CD14-positive monocyte (primary cell): ENCODE results near the gene ARHGEF33. TPM values are rescaled to one million over a fixed set of nuclear protein-coding genes. Genes with fewer than 3 reads are reported as not detected.

Experiments used
- DNase-seq, 3 donors: peaks; one replicate each; pipeline ENCODE4 v3.0.0-alpha.2; 2011 to 2022
- H2AFZ ChIP-seq: 2 replicates; pipeline ENCODE4 v1.6.0; 2012; ENCODE audit warnings: mild to moderate bottlenecking, low read depth, low read length, inconsistent platforms; ENCODE audit not compliant: insufficient read depth, poor library complexity, severe bottlenecking
- H3K27ac ChIP-seq, 2 donors: 1 replicate in 1 of 2; 2 replicates in 1 of 2; pipeline ENCODE4 v1.5.1; 2012 to 2013; ENCODE audit warnings: low read length in 2 of 2, control low read depth in 1 of 2, inconsistent platforms in 1 of 2, low read depth in 1 of 2, mild to moderate bottlenecking in 1 of 2
- H3K27me3 ChIP-seq, 2 donors: one replicate each; pipeline versions ENCODE4 v1.6.0 to v1.6.1; 2011 to 2013; ENCODE audit warnings: low read length in 2 of 2; ENCODE audit not compliant: control insufficient read depth in 2 of 2, insufficient read depth in 2 of 2
- H3K36me3 ChIP-seq, 2 donors: replicated peaks in 1 of 2; 1 replicate in 1 of 2; 2 replicates in 1 of 2; pipeline versions ENCODE4 v1.5.1 to v1.6.1; 2012 to 2013; ENCODE audit warnings: low read length in 2 of 2, control low read depth in 1 of 2, inconsistent platforms in 1 of 2, mild to moderate bottlenecking in 1 of 2; ENCODE audit not compliant: insufficient read depth in 2 of 2, control insufficient read depth in 1 of 2
- H3K4me1 ChIP-seq, 2 donors: 1 replicate in 1 of 2; 2 replicates in 1 of 2; pipeline versions ENCODE4 v1.5.1 to v1.6.1; 2012 to 2013; ENCODE audit warnings: low read length in 2 of 2, control low read depth in 1 of 2, inconsistent platforms in 1 of 2, mild to moderate bottlenecking in 1 of 2, moderate library complexity in 1 of 2; ENCODE audit not compliant: insufficient read depth in 2 of 2, control insufficient read depth in 1 of 2
- H3K4me2 ChIP-seq: replicated peaks from 2 replicates; pipeline ENCODE3; 2012; ENCODE audit warnings: low read length, moderate library complexity, mild to moderate bottlenecking; ENCODE audit not compliant: poor library complexity, severe bottlenecking; ENCODE audit errors: extremely low read depth
- H3K4me3 ChIP-seq, 3 experiments: fragments of 200-600 bp in 1 of 3; sonication (generic) in 1 of 3; replicated peaks in 1 of 3; 1 replicate in 2 of 3; 2 replicates in 1 of 3; pipeline ENCODE4 v1.5.1; 2011 to 2013; ENCODE audit warnings: low read length in 3 of 3, mild to moderate bottlenecking in 3 of 3, control low read depth in 2 of 3, low read depth in 2 of 3, inconsistent platforms in 1 of 3, moderate library complexity in 1 of 3
- H3K79me2 ChIP-seq: 2 replicates; pipeline ENCODE4 v1.6.0; 2012; ENCODE audit warnings: mild to moderate bottlenecking, control low read depth, inconsistent platforms, low read length, moderate library complexity; ENCODE audit not compliant: insufficient read depth
- H3K9ac ChIP-seq: 2 replicates; pipeline ENCODE4 v1.6.0; 2017; ENCODE audit warnings: low read length, mild to moderate bottlenecking; ENCODE audit not compliant: insufficient read depth, poor library complexity, severe bottlenecking
- H3K9me3 ChIP-seq, 2 donors: replicated peaks in 1 of 2; 1 replicate in 1 of 2; 2 replicates in 1 of 2; pipeline versions ENCODE4 v1.5.1 to v1.6.1; 2012 to 2013; ENCODE audit warnings: low read length in 2 of 2, control low read depth in 1 of 2; ENCODE audit not compliant: control insufficient read depth in 1 of 2, insufficient read depth in 1 of 2
- H4K20me1 ChIP-seq: 2 replicates; pipeline ENCODE4 v1.6.0; 2012; ENCODE audit warnings: mild to moderate bottlenecking, low read length, control low read depth, moderate library complexity; ENCODE audit not compliant: insufficient read depth
- H3K27ac Mint-ChIP-seq, 7 donors: one replicate each; pipeline ENCODE4 v1.8.0; 2020; ENCODE audit warnings: mild to moderate bottlenecking in 7 of 7, mixed read lengths in 7 of 7, moderate library complexity in 6 of 7, inconsistent platforms in 2 of 7
- H3K27me3 Mint-ChIP-seq, 3 donors: one replicate each; pipeline ENCODE4 v1.8.0; 2021 to 2022; ENCODE audit warnings: low read depth in 3 of 3, mild to moderate bottlenecking in 3 of 3, mixed read lengths in 3 of 3, moderate library complexity in 3 of 3, inconsistent platforms in 1 of 3
- H3K36me3 Mint-ChIP-seq, 2 donors: one replicate each; pipeline ENCODE4 v1.8.0; 2020; ENCODE audit warnings: mixed read lengths in 2 of 2, inconsistent platforms in 1 of 2, mild to moderate bottlenecking in 1 of 2
- H3K4me1 Mint-ChIP-seq: one replicate; pipeline ENCODE4 v1.8.0; 2020; ENCODE audit warnings: mild to moderate bottlenecking, mixed read lengths
- H3K4me3 Mint-ChIP-seq, 2 donors: one replicate each; pipeline ENCODE4 v1.8.0; 2020; ENCODE audit warnings: mild to moderate bottlenecking in 2 of 2, mixed read lengths in 2 of 2, moderate library complexity in 1 of 2
- H3K9me3 Mint-ChIP-seq, 7 donors: one replicate each; pipeline ENCODE4 v1.8.0; 2020 to 2022; ENCODE audit warnings: mixed read lengths in 7 of 7, mild to moderate bottlenecking in 6 of 7, moderate library complexity in 6 of 7, inconsistent platforms in 2 of 7
- WGBS: methylation state at CpG from one replicate; pipeline ENCODE4 v1.1.5; 2013; ENCODE audit warnings: missing lambda C conversion rate; ENCODE audit not compliant: insufficient coverage; 5-methylcytosine and 5-hydroxymethylcytosine counted together
- intact Hi-C, 2 donors: fragments of 100-400 bp; cut with micrococcal nuclease; formaldehyde crosslinking; loops; one replicate each; pipeline versions ENCODE4 v1.15.0 to v1.15.1; 2023
- polyA plus RNA-seq, 3 donors: library from polyadenylated mRNA; depleted of rRNA in 1 of 3; unstranded in 2 of 3; stranded (reverse) in 1 of 3; fragments of 300-500 nt in 2 of 3; fragments of >200 nt in 1 of 3; fragmentation: Illumina TruSeq in 2 of 3; gene quantifications; 1 replicate in 2 of 3; 2 replicates in 1 of 3; pipeline ENCODE4 v1.2.3, GENCODE V29; 2012 to 2021
- TF ChIP-seq, protein P1 (sequence below): fragments of 200-600 bp; IDR thresholded peaks from one replicate; pipeline ENCODE4 v1.8.0; 2022; ENCODE audit warnings: antibody characterized with exemption, mild to moderate bottlenecking

Gene ARHGEF33
- polyA plus RNA-seq, 3 donors: 0.33 TPM; not detected in 2

- Histone ChIP-seq H3K9ac (no peak overlapping the region), H3K36me3 (no peaks in the 10 kb centered on the region), H3K9me3 (no peaks in the 10 kb centered on the region), H3K27me3 (no peaks in the 10 kb centered on the region), H2AFZ (peak overlapping the region; percentile 37), H3K79me2 (no peaks in the 10 kb centered on the region), H4K20me1 (no peaks in the 10 kb centered on the region), H3K4me2 (no peak overlapping the region), H3K4me3 (no peak overlapping the region), H3K27ac (no peak overlapping the region), H3K4me1 (peaks cover 0 to 2% of the 10 kb centered on the region in 2 donors)
- Mint-ChIP-seq H3K27ac (no peak overlapping the region), H3K4me3 (no peak overlapping the region), H3K36me3 (no peaks in the 10 kb centered on the region), H3K4me1 (peaks cover 6% of the 10 kb centered on the region), H3K27me3 (peaks cover 0 to 1% (median 0%) of the 10 kb centered on the region in 3 donors), H3K9me3 (no peaks in the 10 kb centered on the region)
- intact Hi-C loops: no loop called here
- no CpG with 5 or more reads among the region's 2 CpGs for WGBS
- no peak for DNase-seq
- TF ChIP-seq, protein P1, sequence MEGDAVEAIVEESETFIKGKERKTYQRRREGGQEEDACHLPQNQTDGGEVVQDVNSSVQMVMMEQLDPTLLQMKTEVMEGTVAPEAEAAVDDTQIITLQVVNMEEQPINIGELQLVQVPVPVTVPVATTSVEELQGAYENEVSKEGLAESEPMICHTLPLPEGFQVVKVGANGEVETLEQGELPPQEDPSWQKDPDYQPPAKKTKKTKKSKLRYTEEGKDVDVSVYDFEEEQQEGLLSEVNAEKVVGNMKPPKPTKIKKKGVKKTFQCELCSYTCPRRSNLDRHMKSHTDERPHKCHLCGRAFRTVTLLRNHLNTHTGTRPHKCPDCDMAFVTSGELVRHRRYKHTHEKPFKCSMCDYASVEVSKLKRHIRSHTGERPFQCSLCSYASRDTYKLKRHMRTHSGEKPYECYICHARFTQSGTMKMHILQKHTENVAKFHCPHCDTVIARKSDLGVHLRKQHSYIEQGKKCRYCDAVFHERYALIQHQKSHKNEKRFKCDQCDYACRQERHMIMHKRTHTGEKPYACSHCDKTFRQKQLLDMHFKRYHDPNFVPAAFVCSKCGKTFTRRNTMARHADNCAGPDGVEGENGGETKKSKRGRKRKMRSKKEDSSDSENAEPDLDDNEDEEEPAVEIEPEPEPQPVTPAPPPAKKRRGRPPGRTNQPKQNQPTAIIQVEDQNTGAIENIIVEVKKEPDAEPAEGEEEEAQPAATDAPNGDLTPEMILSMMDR: no peak
Observed at GRCh38 chr2:38907743-38908562, 18.3 kb downstream of the ARHGEF33 start.

DNA sequence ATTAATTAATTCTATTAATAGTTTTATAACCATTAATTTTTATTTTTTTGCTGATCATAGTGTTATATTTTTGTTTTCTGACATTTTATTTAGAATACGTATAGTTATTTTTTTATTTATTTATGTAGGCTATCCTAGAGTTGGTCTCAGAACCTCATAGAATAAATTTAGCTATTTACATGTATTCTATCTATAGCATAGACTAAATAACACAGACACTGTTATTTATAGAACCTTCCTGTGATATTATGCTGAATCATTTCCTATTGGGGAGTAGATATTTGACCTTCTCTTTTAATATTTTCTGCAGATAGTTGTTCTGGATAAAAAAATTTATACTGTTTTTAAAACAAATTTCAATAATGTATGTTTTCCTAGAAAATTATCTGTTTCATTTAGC, 20.2 kb downstream of the ARHGEF33 start:
- no peaks in the 10 kb centered on the region for H3K27me3 ChIP-seq
- no peak overlapping the region for H3K9ac ChIP-seq
- DNase-seq: no peak
- no peak overlapping the region for H2AFZ ChIP-seq
- H3K27ac Mint-ChIP-seq: no peak overlapping the region
- no peak overlapping the region for H3K4me3 Mint-ChIP-seq
- no peak overlapping the region for H3K4me2 ChIP-seq
- H3K36me3 ChIP-seq: no peaks in the 10 kb centered on the region
- peaks cover 0 to 2% of the 10 kb centered on the region in 2 donors for H3K4me1 ChIP-seq
- no peak overlapping the region for H3K4me3 ChIP-seq
- peaks cover 6% of the 10 kb centered on the region for H3K4me1 Mint-ChIP-seq
- no peaks in the 10 kb centered on the region for H3K79me2 ChIP-seq
- intact Hi-C loops: no loop called here
- H3K9me3 ChIP-seq: no peaks in the 10 kb centered on the region
- no peaks in the 10 kb centered on the region for H4K20me1 ChIP-seq
- no peak overlapping the region for H3K27ac ChIP-seq
- H3K36me3 Mint-ChIP-seq: no peaks in the 10 kb centered on the region
- no peaks in the 10 kb centered on the region for H3K9me3 Mint-ChIP-seq
- H3K27me3 Mint-ChIP-seq: peaks cover 0 to 3% (median 1%) of the 10 kb centered on the region in 3 donors
- WGBS: no CpG with 5 or more reads among the region's 1 CpG
- TF ChIP-seq, protein P1: no peak
